ENCODE measurements around the gene ANKRD29.
"Not testable (repeated sequence)": the region's sequence is repeated elsewhere in the genome, so short reads cannot be mapped to it uniquely, and the experiment has no call there.

Gene ANKRD29

GRCh38 chr18:23583071-23583865 is 79.4 kb downstream of the ANKRD29 start:
- no peak for DNase-seq (ENCODE audit: low spot score)

- DNase-seq (ENCODE audit: low spot score), result no peak
Measured at GRCh38 chr18:23580677-23581367, 81.9 kb downstream of the ANKRD29 start.

- DNase-seq (ENCODE audit: low spot score), result no peak
Measured at GRCh38 chr18:23578891-23579653, 83.6 kb downstream of the ANKRD29 start.

- DNase-seq (ENCODE audit: low spot score), result peak; percentile 24
Measured at GRCh38 chr18:23578067-23578701, 84.5 kb downstream of the ANKRD29 start.

- DNase-seq (ENCODE audit: low spot score), result not testable (repeated sequence)
Measured at GRCh38 chr18:23577521-23577920, 85.2 kb downstream of the ANKRD29 start.

- DNase-seq (ENCODE audit: low spot score), result no peak
Measured at GRCh38 chr18:23575309-23575651, 87.4 kb downstream of the ANKRD29 start.

GRCh38 chr18:23574611-23575308 is 88.0 kb downstream of the ANKRD29 start:
- no peak for DNase-seq (ENCODE audit: low spot score)

- DNase-seq (ENCODE audit: low spot score), result no peak
Measured at GRCh38 chr18:23573626-23574431, 88.9 kb downstream of the ANKRD29 start.

- DNase-seq (ENCODE audit: low spot score), result no peak
Measured at GRCh38 chr18:23573020-23573419, 89.7 kb downstream of the ANKRD29 start.

GRCh38 chr18:23572570-23572969 is 90.1 kb downstream of the ANKRD29 start:
- no peak for DNase-seq (ENCODE audit: low spot score)

GRCh38 chr18:23572012-23572411 is 90.7 kb downstream of the ANKRD29 start:
- no peak for DNase-seq (ENCODE audit: low spot score)

- DNase-seq (ENCODE audit: low spot score), result no peak
Measured at GRCh38 chr18:23570912-23571504, 91.7 kb downstream of the ANKRD29 start.

GRCh38 chr18:23569299-23570063 is 93.2 kb downstream of the ANKRD29 start:
- DNase-seq (ENCODE audit: low spot score), result no peak

GRCh38 chr18:23568281-23569138 is 94.2 kb downstream of the ANKRD29 start:
- no peak for DNase-seq (ENCODE audit: low spot score)

GRCh38 chr18:23567671-23568070 is 95.0 kb downstream of the ANKRD29 start:
- no peak for DNase-seq (ENCODE audit: low spot score)

- DNase-seq (ENCODE audit: low spot score), result no peak
Measured at GRCh38 chr18:23565916-23566547, 96.7 kb downstream of the ANKRD29 start.

GRCh38 chr18:23563377-23564043 is 99.2 kb downstream of the ANKRD29 start:
- no peak for DNase-seq (ENCODE audit: low spot score)

GRCh38 chr18:23560186-23560585 is 102.5 kb downstream of the ANKRD29 start:
- DNase-seq (ENCODE audit: low spot score), result no peak
